Thoracic aorta endothelial cell (primary cell): Measurements from ENCODE around the gene HCFC1. TPM values are rescaled to one million over a fixed set of nuclear protein-coding genes. Genes with fewer than 3 reads are reported as not detected.

Experiments
- small RNA-seq: library from RNA; depleted of rRNA; stranded (forward); fragments of <200 nt; gene quantifications from one replicate; pipeline ENCODE3, GENCODE V24; 2012
- total RNA-seq: library from RNA; depleted of rRNA; stranded (reverse); fragments of >200 nt; gene quantifications from 2 replicates; pipeline ENCODE4 v1.2.3, GENCODE V29; 2012

HCFC1 gene
- total RNA-seq = 40.6 and 56.9 TPM in 2 replicates

GRCh38 chrX:153971450-153972367 lies at the start of gene HCFC1:
HCFC1 (minus strand) TSS chrX:153971818; CDS start chrX:153970840, 978 bp downstream.

GRCh38 chrX:154019633-154020528 lies 48.3 kb upstream of the HCFC1 start, which contains the start of gene IRAK1:
IRAK1 (minus strand) TSS chrX:154019902; CDS start chrX:154019812, 90 bp downstream.

GRCh38 chrX:153972368-153973126 lies 929 bp upstream of the HCFC1 start, which contains the start of gene TMEM187:
TMEM187 (plus strand) TSS chrX:153972754; CDS start chrX:153982063, 9,309 bp downstream.

GRCh38 chrX:153944140-153944799 lies 27.3 kb downstream of the HCFC1 start, which contains the start of gene RENBP:
RENBP (minus strand) TSS chrX:153944643; CDS start chrX:153944610, 33 bp downstream.

GRCh38 chrX:153934762-153935325 lies 36.8 kb downstream of the HCFC1 start, which contains the start of gene NAA10:
NAA10 (minus strand) TSS chrX:153935037; CDS start chrX:153934904, 133 bp downstream.

GRCh38 chrX:153925739-153926551 lies 45.7 kb downstream of the HCFC1 start, which contains the start of gene ARHGAP4:
ARHGAP4 (minus strand) TSS chrX:153926264; CDS start chrX:153926202, 62 bp downstream.

GRCh38 chrX:153903991-153904957 lies 67.3 kb downstream of the HCFC1 start, which contains the start of gene AVPR2:
AVPR2 (plus strand) TSS chrX:153904673; CDS start chrX:153905146, 473 bp downstream.

Small RNA genes lying within 50 kb of the gene (small RNA-seq; reads per million reads assigned to genes)
- gene MIR3202-1 = not detected

Other genes with a start within 250 kb of the HCFC1 start
- 237 and 249 TPM in 2 replicates for gene BCAP31, start 247.4 kb downstream of the HCFC1 start, total RNA-seq
- gene ABCD1, start 247.0 kb downstream of the HCFC1 start, total RNA-seq = 10.5 and 15.2 TPM in 2 replicates
- gene PLXNB3, start 207.6 kb downstream of the HCFC1 start, total RNA-seq = 2.2 and 7.0 TPM in 2 replicates
- gene SRPK3, start 190.8 kb downstream of the HCFC1 start, total RNA-seq = not detected in 2 replicates
- gene IDH3G, start 177.4 kb downstream of the HCFC1 start, total RNA-seq = 32.9 and 35.0 TPM in 2 replicates
- 127 and 133 TPM in 2 replicates for gene SSR4, start 177.2 kb downstream of the HCFC1 start, total RNA-seq
- under 0.01 and 0.14 TPM in 2 replicates for gene PDZD4, start 141.3 kb downstream of the HCFC1 start, total RNA-seq
- gene L1CAM, start 85.6 kb downstream of the HCFC1 start, total RNA-seq = 0.27 and 0.50 TPM in 2 replicates
- gene AVPR2, start 67.1 kb downstream of the HCFC1 start, total RNA-seq = not detected in 2 replicates
- gene ARHGAP4, start 45.6 kb downstream of the HCFC1 start, total RNA-seq = 10.5 and 35.1 TPM in 2 replicates
- 114 and 132 TPM in 2 replicates for gene NAA10, start 36.8 kb downstream of the HCFC1 start, total RNA-seq
- gene RENBP, start 27.2 kb downstream of the HCFC1 start, total RNA-seq = 2.3 and 3.1 TPM in 2 replicates
- gene TMEM187, start 936 bp upstream of the HCFC1 start, total RNA-seq = 3.7 and 4.0 TPM in 2 replicates
- 72.7 and 88.6 TPM in 2 replicates for gene IRAK1, start 48.1 kb upstream of the HCFC1 start, total RNA-seq
- gene MECP2, start 125.9 kb upstream of the HCFC1 start, total RNA-seq = 32.8 and 34.7 TPM in 2 replicates
- not detected in 2 replicates for gene OPN1LW, start 172.4 kb upstream of the HCFC1 start, total RNA-seq
- gene OPN1MW, start 210.8 kb upstream of the HCFC1 start, total RNA-seq = not detected in 2 replicates
- not detected in 2 replicates for gene OPN1MW2, start 247.9 kb upstream of the HCFC1 start, total RNA-seq